ENCODE measurements around the gene RABGEF1. TPM values are rescaled to one million over a fixed set of nuclear protein-coding genes. Genes with fewer than 3 reads are reported as not detected.

The RABGEF1 gene
- total and polyA plus RNA-seq, 2 experiments from 2014 or later: 18.8 to 22.7 TPM

DNA sequence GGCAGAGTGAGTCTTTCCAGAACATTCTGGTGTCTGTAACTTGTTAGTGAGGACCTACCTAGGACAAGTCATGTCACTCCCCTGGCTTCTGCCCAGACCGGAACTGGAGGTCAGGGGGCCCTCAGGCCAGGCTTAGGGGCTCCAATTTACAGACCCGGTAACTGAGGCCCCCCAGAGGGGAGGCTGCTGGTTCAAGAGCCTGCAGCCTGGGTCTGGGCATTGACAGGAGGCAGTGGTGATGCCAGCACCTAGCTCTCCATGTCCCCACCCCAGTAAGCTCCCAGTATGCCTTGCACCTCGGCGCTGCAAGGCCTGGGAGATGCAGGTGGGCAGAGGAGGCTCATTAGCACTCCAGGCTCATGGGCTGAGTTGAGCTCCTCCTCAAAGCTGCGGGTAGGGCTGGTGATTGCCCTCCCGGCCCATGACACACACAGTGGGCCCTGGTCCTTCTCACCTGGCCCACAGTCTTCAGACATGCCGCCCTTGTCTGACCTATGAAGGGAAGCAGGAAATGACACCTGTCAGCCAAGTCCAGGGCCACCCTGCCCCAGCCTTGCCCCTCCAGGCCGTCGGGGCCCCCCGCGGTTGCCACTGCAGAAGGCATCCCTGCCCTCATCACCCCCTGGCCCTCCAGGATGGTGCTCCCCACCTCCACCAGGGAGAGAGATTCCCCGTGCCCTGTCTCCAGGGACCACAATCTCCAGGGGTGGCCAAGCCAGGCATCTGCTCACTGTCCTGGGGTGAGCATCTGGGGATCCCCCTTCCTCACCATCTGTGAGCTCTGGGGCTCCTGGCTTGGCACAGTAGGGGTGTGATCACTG, 92.2 kb downstream of the RABGEF1 start:
- Histone ChIP-seq H3K27me3 (no peaks in the 10 kb centered on the region), H3K4me3 (no peak overlapping the region), H3K27ac (no peak overlapping the region), H3K4me1 (ENCODE audit: low read depth) (no peaks in the 10 kb centered on the region), H3K9me3 (ENCODE audit: low read depth) (no peaks in the 10 kb centered on the region), H3K36me3 (no peaks in the 10 kb centered on the region)
- no peak for DNase-seq (ENCODE audit: low read depth in 1 of 2, low spot score in 1 of 2)
- TF ChIP-seq CTCF (IDR thresholded peaks at IDR 0.05; ENCODE audit: low read depth, low read length): no peak

DNA sequence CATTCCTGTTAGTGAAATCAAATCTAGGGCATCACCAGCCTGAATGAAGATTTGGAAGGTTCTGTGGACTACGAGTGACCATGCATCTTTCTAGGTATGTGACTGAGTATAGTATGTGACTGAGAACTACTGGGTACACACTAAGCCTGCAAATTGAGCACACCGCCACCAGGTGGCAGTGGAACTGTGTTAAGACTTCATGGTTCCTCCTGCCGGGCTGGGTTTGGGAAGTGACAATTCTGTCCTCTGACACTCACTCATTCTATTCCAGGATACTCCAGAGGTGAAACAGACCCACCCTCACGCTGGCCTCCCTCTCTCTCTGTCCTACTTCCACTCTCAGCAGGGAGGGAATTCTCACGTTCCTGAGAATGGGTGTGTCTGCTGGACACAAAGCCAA, 96.5 kb downstream of the RABGEF1 start:
- DNase-seq (ENCODE audit: low read depth in 1 of 2, low spot score in 1 of 2): peak in 1 of 2 donors; percentile 22
- TF ChIP-seq CTCF (IDR thresholded peaks at IDR 0.05; ENCODE audit: low read depth, low read length): peak; percentile 25
- no peaks in the 10 kb centered on the region for H3K27me3 ChIP-seq
- no peaks in the 10 kb centered on the region for H3K36me3 ChIP-seq
- H3K4me3 ChIP-seq: no peak overlapping the region
- no peaks in the 10 kb centered on the region for H3K4me1 ChIP-seq (ENCODE audit: low read depth)
- no peaks in the 10 kb centered on the region for H3K9me3 ChIP-seq (ENCODE audit: low read depth)
- no peak overlapping the region for H3K27ac ChIP-seq

- no peak for TF ChIP-seq CTCF (IDR thresholded peaks at IDR 0.05; ENCODE audit: low read depth, low read length)
- H3K36me3 ChIP-seq: no peaks in the 10 kb centered on the region
- no peak overlapping the region for H3K4me3 ChIP-seq
- H3K27ac ChIP-seq: no peak overlapping the region
- no peaks in the 10 kb centered on the region for H3K9me3 ChIP-seq (ENCODE audit: low read depth)
- no peak for DNase-seq (ENCODE audit: low read depth in 1 of 2, low spot score in 1 of 2)
- H3K4me1 ChIP-seq (ENCODE audit: low read depth): no peaks in the 10 kb centered on the region
- H3K27me3 ChIP-seq: no peaks in the 10 kb centered on the region
These were observed 97.1 kb downstream of the RABGEF1 start for GRCh38 chr7:66837661-66838060.

GRCh38 chr7:66839814-66840213, 99.3 kb downstream of the RABGEF1 start:
- no peak for TF ChIP-seq CTCF (IDR thresholded peaks at IDR 0.05; ENCODE audit: low read depth, low read length)
- H3K27ac ChIP-seq: no peak overlapping the region
- no peak for DNase-seq (ENCODE audit: low read depth in 1 of 2, low spot score in 1 of 2)

GRCh38 chr7:66840316-66840715, 99.8 kb downstream of the RABGEF1 start:
- Histone ChIP-seq H3K36me3 (no peaks in the 10 kb centered on the region), H3K27ac (no peak overlapping the region), H3K4me1 (ENCODE audit: low read depth) (no peaks in the 10 kb centered on the region), H3K4me3 (no peak overlapping the region), H3K9me3 (ENCODE audit: low read depth) (no peaks in the 10 kb centered on the region), H3K27me3 (no peaks in the 10 kb centered on the region)
- no peak for DNase-seq (ENCODE audit: low read depth in 1 of 2, low spot score in 1 of 2)
- no peak for TF ChIP-seq CTCF (IDR thresholded peaks at IDR 0.05; ENCODE audit: low read depth, low read length)

More at GRCh38 chr7:66839814-66840213, 99.3 kb downstream of the RABGEF1 start:
- Histone ChIP-seq H3K4me1 (ENCODE audit: low read depth) (no peaks in the 10 kb centered on the region), H3K4me3 (no peak overlapping the region), H3K27me3 (no peaks in the 10 kb centered on the region), H3K36me3 (no peaks in the 10 kb centered on the region), H3K9me3 (ENCODE audit: low read depth) (no peaks in the 10 kb centered on the region)
